Activated CD4-positive, alpha-beta T cell treated with anti-CD3 and anti-CD28 coated beads for 4 hours (primary cell): Measurements from ENCODE around the gene ITPKC.

Experiments
- DNase-seq, 2 donors: peaks; one replicate each; pipeline ENCODE4 v3.0.0-alpha.2; 2020

The ITPKC gene

GRCh38 chr19:40716482-40717324 is at the start of gene ITPKC, which contains the start of gene COQ8B:
ITPKC (plus strand) TSS chr19:40717112; CDS start chr19:40717136, 24 bp downstream.
COQ8B (minus strand) TSS chr19:40716886; CDS start chr19:40714632, 2,254 bp downstream.
- peak; percentile 100 for DNase-seq

DNA sequence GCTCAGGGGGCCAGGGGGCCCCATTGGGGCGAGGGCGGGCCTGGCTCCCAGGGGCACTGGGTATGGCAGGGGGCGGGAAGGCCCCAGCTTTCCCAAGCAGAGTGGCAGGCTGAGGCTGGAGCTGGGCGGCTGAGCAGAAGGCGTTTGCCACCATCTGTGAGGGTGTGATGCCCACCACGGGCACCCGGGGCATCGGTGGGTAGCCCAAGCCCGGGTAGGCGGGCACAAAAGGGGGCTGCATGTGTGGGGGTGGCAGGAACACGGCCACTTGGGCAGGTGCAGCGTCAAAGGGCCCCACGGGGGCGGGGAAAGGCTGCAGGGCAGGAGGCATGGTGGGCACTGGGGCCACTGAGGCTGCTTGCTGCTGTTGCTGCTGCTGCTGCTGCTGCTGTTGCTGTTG is 49.3 kb upstream of the ITPKC start:
- no peak for DNase-seq

DNA sequence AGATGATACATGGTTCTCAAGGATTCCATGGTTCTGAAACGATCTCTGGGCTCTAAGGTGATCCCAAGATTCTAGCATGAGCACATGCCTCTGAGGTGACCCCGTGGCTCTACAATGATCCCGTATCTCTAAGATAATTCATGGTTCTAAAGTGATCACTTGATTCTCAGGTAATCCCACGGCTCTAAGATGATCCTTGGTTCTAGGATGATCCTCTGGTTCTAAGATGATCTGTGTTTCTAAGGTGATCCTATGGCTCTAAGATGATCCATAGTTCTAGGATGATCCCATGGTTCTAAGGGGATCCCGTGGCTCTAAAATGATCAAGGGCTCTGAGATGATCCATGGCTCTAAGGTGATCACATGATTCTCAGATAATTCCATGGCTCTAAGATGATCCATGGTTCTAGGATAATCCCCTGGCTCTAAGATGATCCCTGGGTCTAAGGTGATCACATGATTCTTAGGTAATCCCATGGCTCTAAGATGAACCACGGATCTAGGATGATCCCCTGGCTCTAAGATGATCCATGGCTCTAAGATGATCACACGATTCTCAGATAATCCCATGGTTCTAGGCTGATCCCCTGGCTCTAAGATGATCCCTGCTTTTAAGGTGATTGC is 47.8 kb upstream of the ITPKC start:
- DNase-seq: no peak

DNA sequence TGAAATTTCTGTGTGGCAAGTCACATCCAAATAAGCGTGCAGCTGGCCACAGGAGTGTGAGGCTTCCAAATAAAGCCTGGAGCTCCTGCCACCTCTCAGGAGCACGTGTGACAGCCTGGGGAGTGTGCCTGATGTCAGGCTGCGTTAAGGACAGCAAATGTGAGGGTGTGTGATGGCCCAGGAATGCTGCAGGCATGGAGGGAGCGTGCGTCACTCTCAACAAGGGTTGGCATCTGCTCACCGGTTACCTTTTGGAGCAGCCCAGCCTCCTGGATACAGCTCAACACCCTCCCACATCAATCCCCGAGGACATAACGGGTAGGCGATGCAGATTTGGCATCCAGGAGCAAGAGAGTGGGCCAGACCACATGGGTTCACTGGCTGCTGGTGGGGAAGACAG is 45.5 kb upstream of the ITPKC start:
- no peak for DNase-seq

GRCh38 chr19:40672038-40672437 is 44.9 kb upstream of the ITPKC start:
- DNase-seq: no peak

DNA sequence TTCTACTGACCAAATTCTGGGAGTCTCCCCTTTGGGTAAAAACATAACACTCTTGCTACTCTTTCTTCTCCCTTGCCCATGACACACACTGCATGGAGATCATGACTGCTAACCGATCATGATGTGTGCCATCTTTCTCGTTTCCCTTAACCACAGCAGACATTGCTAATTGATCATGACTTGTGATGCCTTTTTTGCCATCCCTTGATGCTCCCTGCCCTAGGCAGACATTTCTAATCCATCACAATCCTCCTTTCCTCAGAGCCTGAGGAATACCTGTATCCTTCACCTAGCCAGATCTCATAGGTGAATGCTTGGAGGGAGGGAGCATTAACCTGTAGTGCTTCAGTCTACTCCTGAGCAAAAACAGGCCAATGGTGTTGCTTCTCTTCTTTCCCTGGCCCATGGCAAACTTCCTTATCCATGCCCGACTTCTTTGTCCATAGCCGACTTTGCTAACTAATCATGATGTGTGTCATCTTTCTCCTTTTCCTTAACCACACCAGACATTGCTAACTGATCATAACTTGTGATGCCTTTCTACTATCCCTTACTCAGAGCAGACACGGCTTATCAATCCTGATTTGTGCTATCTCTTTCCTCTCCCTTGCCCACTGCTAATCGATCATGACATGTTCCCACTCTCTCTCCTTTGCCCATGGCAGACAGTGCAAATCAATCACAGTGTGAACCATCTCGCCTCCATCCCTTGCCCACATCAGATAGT is 44.2 kb upstream of the ITPKC start:
- DNase-seq: no peak

- no peak for DNase-seq
Observed at GRCh38 chr19:40673397-40673796, 43.5 kb upstream of the ITPKC start.

GRCh38 chr19:40674291-40674690 is 42.6 kb upstream of the ITPKC start:
- DNase-seq: no peak

- DNase-seq: no peak
Observed at GRCh38 chr19:40677156-40677555, 39.8 kb upstream of the ITPKC start.

DNA sequence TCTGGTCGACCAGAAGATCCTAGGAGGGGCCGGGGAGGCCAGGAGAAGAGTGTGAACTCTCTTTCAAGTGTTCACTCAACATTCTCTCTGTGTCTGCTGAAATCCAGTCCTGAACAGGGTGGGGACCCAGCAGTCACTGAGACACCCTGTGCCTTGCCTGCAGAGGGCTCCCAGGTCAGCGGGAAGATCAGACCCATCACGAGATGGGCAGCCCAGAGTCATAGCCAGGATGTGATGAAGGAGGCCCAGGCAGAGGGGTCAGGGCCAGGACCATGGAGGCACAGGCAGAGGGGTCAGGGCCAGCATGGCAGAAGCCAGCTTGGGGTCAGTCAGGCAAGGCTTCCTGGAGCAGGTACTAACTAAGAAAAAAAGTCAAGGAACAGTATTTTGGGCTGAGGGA is 35.9 kb upstream of the ITPKC start:
- no peak for DNase-seq

- no peak for DNase-seq
Observed at GRCh38 chr19:40682431-40682964, 34.4 kb upstream of the ITPKC start.

- DNase-seq: no peak
Observed at GRCh38 chr19:40683437-40683836, 33.5 kb upstream of the ITPKC start.

- no peak for DNase-seq
Observed at GRCh38 chr19:40684280-40684679, 32.6 kb upstream of the ITPKC start.

DNA sequence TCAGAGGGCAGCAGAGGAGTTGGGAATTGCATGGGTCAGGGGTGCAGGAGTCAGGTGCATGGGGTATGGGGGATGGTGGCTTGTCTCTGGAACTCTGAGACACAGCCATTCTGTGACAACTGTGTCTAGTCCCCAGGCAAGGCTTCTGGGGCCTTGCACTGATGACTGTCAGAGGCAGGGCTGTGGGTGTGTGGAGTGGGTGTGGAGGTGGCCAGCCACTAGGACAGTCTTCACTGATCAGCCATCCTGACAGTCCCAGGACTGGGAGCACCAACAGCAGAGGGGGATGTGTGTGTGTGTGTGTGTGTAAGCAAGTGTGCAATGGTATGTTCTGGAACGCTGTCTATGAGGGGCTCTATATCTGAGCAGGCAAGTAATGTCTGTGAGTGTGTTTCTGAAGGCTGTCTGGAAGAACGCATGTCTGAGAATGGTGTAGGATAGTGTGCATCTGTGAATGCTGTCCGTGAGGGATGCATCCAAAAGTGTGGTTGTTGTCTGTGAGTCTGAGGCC is 31.8 kb upstream of the ITPKC start:
- no peak for DNase-seq

- DNase-seq: no peak
Observed at GRCh38 chr19:40685563-40685962, 31.3 kb upstream of the ITPKC start.

- no peak for DNase-seq
Observed at GRCh38 chr19:40686882-40687524, 29.9 kb upstream of the ITPKC start.

GRCh38 chr19:40687525-40688016 is 29.3 kb upstream of the ITPKC start:
- DNase-seq: no peak

DNA sequence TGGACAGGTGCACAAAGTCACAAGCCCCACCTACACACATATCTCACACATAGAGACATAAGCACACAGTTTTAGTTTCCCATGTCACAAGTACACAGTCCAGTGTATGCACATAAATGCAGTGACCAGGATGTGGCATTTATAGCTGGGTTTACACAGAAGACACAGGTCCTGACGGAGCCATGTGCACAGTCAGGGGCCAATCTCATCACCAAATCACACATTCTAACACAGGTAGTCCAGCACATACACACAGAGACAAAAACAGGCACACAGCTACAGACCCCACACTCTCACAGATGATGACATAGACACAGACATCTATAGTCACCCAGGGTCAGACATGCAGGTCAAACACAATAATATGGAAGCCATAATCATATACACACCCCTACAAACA is 28.6 kb upstream of the ITPKC start:
- DNase-seq: no peak

DNA sequence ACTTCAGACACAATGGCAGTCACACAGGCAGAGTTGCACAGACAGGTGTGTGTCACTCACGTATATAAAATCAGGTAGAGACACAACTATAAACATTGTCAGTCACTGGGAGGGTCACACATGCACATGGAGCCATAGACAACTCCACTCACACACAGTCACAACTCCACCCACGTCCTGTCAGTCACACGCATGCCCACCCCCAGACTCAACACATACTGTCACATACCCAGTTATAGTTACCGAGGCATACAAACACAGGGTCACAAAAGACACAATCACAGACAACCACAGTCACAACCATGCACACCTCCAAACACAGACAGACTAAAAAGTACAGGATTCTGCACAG is 27.9 kb upstream of the ITPKC start:
- no peak for DNase-seq

- DNase-seq: no peak
Observed at GRCh38 chr19:40689339-40690049, 27.4 kb upstream of the ITPKC start.

DNA sequence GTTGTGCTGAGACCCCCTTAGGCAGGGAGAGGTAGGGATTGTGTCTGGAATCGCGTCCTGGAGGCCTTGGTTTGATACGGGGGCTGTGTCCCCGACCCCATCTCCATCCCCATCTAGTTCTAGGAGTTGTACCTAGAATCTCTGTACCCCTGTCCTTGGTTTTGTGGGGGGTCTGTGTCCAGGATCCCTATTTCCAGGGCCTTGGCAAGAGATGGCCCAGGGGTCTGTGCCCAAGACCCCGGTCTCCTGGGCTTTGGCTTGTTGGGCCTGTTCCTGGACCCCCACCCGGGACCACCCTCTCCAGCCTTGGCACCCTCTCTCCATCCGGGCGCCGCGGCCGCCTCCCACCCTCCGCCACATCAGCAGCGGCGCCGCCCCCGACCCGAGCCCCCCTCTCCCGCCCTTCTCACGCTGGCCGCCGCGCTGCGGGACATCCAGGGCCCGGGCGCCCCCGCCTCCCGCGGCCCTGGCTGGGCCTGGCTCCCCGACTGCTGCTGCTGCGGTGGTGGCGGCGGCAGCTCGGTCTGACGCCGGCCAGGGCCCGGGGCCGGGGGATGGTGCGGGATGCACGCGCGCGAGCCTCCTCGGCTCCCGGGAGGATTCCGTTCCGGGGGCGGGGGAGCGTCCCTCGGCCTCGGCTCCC is 26.7 kb upstream of the ITPKC start, which contains the start of gene NUMBL:
TSS of gene NUMBL (minus strand) at position 602 of the 643 bp plus-strand sequence. CDS start at position 434, 168 bp downstream.
- DNase-seq: no peak
